Hematopoietic multipotent progenitor cell treated with erythropoietin and hydrocortisone succinate and interleukin-3 and kit ligand, for 6 days (in vitro differentiated cells): ENCODE data around the gene ST3GAL5.
A peak's percentile ranks its signal among the peaks of the same experiment; 100 is the strongest.
"Not testable (repeated sequence)": the region's sequence is repeated elsewhere in the genome, so short reads cannot be mapped to it uniquely, and the experiment has no call there.

Experiments used
- DNase-seq: peaks from one replicate; pipeline ENCODE4 v3.0.0-alpha.2; 2015

Gene ST3GAL5

DNA sequence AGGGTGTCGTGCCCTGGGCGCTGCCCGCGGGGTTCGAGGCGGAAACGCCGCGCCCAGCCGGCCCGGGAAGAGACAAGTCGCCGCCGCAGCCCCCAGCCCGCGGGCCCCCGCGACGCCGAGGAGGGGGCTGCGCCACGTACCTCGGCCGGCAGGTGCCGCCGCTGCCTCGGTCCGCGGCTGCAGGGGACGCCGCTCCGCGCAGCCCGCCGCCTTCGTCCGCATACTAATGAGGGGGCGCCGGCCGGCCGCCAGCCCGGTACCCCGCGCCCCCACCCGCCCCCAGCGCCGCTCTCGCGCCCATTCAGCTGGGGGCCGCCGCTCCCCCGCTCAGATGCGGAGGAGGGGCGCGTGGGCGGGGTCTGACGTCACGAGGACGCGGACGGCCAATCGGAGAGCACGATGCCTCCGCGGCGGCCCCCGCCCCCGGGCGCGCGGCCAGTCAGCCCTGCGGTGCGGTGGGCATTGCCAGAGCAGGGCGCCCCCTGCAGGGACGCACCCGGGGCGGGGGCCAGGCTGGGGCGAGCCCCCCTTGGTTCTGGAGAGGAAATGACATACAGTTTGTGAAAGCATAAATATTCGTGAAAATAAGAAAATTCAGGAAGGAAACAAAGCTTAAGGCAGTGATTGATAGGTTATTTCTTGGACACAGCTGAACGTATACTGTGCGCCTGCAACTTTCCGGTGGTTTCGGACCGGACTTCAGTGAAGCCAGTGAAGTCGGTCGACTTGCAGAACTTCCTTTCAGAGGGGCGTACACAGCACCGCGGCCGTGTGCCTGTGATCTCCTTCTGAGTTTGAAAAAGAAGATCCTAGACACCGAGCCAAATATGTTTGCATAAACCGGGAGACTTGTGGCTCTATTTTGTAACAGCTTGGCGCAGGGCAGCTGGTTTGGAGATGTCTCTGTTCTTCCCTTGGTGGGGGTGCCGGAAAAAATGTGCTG lies at the start of gene ST3GAL5:
Gene ST3GAL5 (minus strand): TSS at position 307 of the 943 bp plus-strand sequence. CDS start 85 bp downstream, at position 222.
- peak; percentile 78 for DNase-seq

DNA sequence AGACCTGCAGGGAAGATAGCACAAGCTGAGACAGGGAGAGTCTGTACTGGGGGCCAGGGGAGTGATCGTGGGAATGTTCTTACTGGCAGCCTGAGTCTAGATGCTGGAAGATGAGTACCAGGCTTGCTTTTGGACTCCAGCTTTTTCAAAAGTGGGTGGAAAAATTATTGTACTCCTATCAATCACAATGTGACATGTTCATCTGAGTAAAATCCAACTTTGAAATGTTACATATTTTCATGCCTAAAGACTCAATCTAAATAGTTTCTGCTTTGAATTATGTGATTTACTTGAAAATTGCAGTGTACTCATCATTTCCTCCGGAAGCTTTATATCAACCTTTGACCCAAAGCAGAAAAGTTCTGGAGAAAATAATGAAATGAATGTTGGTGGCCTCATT lies 49.7 kb upstream of the ST3GAL5 start:
- DNase-seq: no peak

DNA sequence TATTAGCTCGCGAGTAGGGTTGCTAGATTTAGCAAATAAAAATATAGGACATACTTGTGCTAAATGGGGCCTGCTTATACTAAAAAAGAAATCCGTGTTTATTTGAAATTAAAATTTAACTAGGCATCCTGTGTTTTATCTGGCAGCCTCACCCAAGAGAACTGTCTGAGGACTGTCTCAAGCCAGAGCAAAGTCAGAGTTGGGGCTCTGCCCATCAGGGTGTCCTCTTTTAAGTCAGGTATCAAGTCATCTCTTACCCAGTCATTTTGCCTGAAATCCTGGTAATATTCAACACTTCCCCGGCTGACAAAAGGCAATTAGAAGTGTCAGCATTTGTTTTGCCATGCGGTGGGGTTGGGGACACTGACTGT lies 48.3 kb upstream of the ST3GAL5 start:
- no peak for DNase-seq

DNA sequence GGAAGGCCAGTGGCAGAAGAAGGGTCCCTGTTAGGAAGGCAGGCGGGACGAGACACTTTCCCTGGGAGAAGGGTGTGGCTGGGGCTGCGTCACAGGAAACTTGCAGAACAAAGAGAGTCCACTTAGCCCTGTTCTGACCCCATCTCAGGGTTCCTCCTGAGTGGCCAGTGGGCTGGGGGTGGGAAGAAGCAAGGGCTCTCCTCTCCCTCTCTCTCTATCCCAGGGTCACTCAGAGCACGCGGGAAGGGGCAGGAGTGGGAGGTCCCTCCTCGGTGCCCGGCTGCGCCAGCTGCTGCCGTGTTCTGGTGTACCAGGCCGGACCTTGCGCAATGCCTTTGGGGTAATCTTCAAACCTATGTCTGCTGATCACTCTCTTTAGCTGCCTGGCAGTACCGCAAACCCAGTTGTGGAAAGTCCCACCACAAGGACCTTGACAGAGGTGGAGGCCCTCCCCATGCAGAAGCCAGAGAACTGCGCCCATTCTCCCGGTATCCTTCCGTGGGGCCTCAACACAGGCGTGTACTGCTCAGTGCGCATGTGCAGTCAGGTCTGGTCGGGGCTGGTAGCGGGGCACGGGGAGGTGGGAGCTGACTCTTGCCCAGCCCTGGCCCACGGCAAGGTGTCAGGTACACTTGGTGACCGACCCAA lies 47.8 kb upstream of the ST3GAL5 start:
- peak; percentile 25 for DNase-seq

DNA sequence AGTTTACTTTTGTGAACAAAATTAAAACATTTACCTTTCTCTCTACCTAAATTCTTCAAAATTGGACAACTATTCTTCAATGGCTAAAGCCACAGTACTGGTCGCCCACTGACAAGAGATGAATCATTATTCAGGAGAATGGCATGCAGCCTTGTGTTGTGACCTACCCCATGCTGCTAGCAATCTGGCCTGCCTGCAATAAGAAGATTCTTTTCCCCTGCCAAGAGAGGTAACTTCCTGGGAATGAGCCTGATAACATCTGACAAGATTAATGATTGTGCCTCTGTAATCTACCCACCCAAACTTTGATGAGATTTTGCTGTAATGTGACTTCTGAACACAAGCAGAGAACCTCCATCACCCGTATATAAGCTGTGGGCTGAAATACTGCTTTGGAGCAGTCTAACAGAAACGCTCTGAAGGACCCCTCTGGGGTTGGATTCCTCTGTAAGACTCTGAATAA lies 47.0 kb upstream of the ST3GAL5 start:
- DNase-seq: no peak

DNA sequence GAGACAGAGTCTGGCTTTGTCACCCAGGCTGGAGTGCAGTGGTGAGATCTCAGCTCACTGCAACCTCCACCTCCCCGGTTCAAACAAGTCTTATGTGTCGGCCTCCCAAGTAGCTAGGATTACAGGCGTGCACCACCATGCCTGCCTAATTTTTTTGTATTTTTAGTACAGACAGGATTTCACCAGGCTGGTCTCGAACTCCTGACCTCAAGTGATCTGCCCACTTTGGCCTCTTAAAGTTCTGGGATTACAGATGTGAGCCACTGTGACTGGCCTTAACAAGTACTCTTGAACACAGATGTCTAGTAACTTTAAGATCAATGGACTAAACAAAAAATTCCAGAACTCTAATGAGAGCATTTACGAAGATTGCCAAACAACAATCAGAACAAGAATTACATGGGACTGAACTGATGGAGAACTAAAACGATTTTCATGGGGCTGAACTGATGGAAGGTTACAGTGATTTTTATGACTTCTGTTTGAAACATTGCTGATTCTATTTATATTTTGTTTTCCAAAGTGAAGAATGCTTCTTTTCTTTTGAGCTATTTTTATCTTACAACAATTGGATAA lies 46.5 kb upstream of the ST3GAL5 start:
- DNase-seq: no peak

DNA sequence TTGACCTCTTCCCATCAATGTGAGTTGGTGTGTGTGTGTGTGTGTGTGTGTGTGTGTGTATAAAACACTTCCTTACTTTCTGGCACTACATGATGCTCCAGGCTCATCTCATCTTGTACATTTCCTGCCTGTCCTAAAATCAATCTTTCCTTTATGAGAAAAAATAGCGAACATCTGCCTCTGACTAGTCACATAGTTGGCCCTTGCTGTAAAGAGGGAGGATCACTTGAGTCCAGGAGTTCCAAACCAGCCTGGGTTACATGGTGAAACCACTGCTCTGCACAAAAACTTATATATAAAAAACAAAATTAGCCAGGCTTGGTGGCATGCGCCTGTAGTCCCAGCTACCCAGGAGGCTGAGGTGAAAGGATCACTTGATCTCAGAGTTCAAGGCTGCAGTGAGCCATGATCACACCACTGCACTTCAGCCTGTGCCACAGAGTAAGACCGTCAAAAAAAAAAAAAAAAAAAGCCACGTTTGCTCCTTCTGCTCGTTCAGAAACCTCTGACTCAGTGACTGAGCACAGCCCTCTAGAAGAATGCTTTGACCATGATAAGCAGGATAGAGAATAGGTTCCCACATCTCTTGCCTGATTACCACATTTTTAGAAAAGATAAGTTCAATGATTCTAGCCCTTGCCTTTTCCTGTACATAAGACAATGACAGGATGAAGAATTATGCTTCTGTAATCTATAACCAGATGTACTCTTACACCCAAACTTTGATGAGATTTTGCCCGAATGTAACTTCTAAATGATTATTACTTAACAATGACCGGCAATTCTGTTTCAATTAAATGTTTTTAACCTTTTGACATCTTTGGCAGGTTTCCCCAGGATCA lies 45.2 kb upstream of the ST3GAL5 start:
- DNase-seq: peak; percentile 97

DNA sequence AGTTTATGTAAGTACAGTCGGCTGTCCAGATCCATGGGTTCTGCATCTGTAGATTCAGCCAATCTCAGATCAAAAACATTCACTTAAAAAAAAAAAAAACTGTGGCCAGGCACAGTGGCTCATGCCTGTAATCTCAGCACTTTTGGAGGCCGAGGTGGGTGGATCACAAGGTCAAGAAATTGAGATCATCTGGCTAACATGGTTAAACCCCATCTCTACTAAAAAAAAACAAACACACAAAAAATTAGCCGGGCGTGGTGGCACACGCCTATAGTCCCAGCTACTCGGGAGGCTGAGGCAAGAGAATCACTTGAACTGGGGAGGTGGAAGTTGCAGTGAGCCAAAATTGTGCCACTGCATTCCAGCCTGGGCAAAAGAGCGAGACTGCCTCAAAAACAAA lies 42.4 kb upstream of the ST3GAL5 start:
- not testable (repeated sequence) for DNase-seq

DNA sequence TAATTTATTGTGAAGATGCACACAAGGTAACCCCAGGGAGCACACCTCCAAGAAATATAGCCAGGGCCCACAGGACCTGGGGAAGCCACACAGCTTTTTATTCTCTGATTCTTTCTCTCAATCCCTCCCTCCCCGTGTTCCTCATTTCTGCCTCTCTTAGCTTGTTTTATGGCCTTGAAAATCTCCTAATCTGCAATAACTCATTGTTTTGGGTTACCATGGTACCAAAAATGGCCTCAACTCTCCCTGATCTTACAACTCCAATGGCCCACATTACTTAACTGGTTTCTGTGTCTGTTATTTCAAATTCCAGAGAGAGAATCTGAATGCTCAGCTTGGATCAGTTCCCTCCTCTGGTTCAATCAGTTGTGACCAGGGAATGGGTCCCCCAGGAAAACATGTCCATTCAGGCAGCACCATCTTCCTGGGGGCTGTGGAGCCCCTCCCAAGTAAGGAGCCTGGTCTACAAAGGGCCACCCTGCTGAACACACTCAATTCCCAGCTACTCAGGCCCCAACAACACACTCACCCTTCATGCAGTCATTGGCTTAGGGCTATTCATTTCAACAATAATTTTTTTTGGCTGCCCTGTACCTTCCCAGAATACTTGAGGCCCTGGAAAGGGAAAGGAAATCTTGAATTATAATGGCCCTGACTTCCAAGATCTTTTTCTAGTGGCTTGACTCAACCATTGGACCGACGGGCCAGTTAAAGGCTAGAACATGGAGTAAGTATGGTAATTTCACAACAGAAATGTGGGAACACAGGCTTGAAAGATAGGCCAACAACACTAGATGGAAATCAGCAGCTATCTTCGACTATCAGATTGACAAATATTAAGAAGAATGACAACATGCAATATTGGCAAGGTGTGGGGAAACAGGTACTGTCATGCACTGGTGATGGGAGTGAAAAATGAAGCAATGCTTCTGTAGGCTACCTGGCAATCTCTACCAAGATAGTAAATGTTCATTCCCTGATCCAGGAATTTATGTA lies 41.6 kb upstream of the ST3GAL5 start:
- DNase-seq: no peak

DNA sequence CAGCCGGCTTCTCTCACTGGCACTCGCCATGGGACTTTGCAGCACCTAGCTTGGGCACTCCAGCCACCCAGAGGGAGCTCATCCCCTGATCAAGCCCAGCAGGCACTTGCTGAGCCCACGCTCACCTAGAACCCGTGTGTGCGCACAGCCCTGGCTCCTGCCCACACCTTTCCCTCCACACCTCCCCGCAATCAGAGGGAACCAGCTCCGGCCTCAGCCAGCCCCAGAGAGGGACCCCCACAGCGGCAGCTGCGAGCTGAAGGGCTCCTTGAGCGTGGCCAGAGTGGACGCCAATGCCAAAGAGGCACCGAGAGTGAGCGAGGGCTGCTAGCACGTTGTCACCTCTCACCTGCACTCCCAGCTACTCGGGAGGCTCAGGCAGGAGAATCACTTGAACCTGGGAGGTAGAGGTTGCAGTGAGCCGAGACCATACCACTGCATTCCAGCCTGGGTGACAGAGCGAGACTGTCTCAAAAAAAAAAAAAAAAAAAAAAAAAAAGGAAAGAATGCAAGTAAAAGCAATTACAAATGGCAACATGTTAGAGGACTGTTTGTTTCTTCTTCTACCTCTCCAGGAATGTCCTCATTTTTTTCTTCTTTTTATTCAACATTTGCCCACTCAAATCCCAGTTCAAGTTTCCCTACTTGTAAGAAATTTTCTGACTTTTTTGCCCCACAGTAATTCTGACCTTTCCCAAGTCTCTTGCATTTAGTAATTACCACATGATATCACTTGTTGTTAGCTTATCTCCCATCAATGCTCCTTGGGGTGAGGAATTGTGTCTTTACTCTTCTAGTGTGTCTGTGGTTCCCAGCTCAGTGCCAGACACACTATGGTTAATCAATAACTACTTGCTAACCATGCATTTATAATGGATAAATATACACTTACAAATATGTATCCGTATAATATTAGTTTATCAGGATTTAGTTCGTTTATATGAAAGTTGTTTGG lies 40.6 kb upstream of the ST3GAL5 start:
- DNase-seq: no peak

DNA sequence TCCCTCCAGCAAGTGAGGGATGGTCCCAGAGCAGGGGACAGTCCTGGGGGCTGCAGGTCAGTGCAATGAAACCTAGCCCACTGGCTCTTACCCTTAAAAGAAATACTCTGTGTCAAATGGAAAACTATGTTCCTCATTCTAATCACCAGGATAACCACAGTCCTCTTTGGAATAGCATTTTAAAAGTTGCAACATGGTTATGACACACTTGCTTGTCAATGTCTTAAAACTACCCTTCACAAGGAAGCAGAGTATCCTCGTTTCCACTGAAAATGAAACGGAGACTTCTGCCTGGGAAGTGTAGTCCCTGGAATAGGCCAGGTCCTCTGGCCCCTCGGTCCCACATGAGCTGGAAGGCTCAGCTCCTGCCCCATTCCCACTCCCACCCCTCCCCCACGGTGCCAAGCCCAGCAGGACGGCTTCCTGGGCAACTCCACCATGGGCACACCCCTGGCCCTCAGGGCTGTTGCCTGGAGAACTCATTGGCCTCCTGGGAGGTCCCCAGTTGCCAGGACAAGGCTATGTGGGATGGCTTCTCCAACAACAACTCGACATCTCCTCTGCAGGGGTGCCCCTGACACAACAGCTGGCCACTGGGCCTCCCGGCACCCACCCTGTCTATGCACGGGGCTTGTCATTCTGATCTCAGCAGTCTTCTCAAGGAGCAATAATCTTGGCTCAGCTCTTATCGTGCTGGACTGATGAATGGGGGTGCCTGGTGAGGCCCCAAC lies 38.3 kb upstream of the ST3GAL5 start:
- DNase-seq: no peak

DNA sequence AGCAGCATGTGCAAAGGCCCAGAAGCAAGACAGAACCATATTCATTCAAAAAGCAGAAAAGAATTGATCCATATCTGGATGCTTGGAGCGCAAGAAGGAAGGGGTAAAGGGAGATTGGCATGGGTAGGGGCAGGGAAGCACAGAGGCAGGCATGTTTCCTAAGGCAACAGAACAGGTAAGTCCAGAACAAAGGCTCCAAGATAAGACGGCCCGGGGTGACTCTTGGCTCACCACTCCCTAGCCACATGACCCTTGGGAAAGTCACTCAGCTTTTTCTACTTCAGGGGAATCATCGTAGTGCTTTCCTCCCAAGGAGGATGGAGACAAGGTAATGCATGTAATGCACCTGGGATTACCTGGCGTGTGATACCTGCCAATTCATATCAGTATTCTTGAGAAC lies 37.7 kb upstream of the ST3GAL5 start:
- DNase-seq: no peak

DNA sequence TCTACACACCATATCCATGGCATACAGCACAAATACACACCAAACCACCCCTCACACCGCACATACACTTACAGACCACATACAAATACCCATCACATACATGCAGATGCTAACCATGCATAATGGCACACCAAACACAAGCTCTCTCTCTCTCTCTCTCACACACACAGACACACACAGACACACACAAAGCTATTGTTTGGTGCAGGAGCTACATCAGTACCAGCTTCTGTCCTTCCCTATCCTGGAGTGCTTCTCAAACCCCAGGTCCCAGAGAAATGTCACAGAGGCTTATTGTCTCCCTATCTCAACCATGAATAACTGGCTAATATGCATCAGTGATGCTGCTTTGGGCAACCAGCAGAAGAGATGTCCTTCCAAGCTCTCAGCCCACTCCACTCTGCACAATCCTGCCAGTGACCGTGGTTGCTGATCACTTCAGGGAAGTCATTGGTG lies 36.5 kb upstream of the ST3GAL5 start:
- DNase-seq: no peak

DNA sequence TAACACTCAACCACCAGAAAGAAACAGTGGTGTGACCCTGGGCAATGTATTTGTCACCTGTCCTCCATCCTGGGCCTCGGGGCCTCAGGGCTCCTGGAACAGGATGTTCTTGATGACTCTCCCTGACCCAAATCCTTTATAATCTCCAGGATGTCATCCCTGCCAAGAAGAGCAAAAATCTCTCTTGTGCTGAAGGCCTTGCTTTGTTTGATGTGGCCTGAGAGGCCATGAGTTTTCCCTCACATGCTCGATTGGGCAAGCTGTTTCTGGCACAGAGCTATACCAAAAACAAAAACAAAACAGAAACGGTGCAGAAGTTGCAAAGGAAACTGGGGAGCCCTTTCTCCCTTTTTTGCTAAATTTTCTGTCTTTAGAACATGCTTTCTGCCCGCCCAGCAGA lies 35.7 kb upstream of the ST3GAL5 start:
- no peak for DNase-seq

DNA sequence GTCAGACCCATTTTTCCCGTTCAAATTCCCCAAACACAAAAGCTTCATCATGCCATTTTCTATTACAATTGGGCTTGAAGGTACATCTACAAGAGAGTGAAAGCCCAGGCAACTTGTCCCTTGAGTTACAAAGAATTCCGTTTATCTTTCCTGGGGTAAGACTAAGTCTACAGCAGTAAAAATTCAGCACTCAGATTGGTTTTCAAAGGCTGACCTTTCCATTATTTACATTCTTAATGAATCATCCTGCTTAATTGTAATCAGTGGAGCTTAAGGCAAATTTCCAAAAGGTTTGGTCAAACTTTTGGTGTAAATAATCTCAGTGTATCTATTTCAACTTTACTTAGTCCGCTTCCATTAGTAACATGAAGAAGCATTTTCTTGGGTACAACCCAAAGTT lies 33.4 kb upstream of the ST3GAL5 start:
- DNase-seq: no peak

DNA sequence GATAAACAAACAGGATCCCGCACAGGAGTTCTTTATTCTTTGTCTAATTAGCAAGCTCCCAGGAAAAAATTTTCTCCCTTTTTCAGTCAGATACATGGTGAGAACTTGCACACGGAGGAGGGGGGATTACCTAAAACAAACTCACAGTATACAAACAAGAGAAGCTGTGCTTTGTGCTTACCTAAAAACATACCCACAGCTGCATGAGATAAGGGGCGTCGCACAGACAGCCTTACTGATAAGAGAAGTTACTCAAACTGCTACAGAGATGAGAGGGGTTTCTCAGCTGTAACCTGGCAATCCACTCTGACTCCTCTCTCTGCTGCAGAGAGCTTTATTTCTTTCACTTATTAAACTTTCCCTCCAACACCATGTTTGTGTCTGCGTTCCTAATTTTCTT lies 32.9 kb upstream of the ST3GAL5 start:
- peak; percentile 73 for DNase-seq

DNA sequence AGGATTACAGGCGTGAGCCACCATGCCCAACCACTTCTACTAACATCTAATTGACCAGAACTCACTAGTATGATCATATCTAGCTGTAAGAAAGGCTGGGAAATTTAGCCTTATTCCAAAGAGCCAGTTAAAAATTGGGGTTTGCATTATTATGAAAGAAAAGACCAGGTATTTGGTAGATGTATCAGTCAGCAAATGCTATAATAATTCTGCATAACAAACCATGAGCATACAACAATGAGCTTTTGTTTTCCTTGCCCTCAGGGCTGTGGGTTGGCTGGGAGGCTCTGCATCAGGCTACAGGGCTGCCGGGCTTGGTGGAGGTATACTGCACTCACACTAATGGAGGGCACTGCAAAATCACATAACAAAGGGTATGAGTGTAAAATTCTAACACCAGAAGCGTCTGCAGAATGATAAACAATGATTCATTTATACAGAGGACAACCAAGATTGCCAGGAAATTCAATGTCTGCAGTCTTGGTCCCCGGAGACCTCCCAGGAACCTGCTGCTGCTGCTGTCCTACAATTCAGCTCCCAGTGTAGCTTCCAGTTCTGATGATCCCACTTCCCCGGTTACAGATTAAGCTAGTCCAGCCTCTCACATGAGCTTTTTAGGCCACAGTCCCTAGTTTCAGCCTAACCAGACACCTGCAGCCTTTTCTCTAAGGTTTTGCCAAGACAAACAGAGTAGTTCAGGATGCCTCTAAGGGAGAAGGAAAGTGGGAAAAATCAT lies 32.2 kb upstream of the ST3GAL5 start:
- no peak for DNase-seq

DNA sequence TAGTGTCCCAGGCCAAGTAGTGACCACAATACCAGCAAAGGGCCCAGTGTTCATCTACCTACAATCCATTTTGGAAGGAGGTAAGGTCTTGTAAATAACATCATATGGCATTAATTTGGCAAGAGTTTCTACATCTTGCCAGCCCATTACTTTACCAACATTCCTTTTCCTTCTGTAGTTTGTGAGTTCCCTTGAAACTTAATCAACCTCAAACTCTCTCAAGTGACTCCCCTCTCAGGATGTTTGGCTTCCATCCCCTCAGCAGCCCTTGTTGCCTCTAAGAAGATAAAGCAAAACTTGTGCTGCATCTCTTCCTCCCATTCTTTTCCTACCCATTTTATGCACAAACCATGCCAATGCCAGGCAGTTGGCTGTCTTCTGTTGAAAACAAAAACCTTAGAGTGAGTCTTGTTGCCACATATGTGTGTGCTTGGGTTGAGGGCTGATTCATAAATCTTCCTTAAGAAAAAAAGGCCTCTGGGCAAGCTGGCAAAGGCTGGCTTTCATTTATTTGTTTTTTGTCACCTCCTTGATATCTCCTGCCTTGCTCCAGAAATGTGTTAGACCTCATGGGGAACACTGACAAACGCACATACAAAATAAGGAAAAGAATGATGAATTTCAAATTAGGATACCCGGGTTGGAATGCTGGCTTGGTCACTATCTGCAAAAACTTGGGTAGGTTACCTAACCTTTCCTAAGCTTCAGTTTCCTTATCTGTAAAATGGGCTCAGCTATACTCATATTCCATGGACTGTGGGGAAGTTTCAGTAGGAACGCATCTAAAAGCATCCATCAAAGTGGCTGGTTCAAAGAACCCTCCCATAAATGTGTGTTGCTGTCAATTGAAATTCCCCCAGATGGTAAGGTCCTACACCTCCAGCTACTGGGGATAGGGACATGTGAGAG lies 29.4 kb upstream of the ST3GAL5 start:
- DNase-seq: no peak
